ENCODE measurements around the gene HAUS5. TPM values are rescaled to one million over a fixed set of nuclear protein-coding genes. Genes with fewer than 3 reads are reported as not detected.
A peak's percentile ranks its signal among the peaks of the same experiment; 100 is the strongest.
"Not testable (repeated sequence)": the region's sequence is repeated elsewhere in the genome, so short reads cannot be mapped to it uniquely, and the experiment has no call there.

The HAUS5 gene
- total RNA-seq, 2 donors from 2014 or later, result 32.4 to 33.7 TPM

DNA sequence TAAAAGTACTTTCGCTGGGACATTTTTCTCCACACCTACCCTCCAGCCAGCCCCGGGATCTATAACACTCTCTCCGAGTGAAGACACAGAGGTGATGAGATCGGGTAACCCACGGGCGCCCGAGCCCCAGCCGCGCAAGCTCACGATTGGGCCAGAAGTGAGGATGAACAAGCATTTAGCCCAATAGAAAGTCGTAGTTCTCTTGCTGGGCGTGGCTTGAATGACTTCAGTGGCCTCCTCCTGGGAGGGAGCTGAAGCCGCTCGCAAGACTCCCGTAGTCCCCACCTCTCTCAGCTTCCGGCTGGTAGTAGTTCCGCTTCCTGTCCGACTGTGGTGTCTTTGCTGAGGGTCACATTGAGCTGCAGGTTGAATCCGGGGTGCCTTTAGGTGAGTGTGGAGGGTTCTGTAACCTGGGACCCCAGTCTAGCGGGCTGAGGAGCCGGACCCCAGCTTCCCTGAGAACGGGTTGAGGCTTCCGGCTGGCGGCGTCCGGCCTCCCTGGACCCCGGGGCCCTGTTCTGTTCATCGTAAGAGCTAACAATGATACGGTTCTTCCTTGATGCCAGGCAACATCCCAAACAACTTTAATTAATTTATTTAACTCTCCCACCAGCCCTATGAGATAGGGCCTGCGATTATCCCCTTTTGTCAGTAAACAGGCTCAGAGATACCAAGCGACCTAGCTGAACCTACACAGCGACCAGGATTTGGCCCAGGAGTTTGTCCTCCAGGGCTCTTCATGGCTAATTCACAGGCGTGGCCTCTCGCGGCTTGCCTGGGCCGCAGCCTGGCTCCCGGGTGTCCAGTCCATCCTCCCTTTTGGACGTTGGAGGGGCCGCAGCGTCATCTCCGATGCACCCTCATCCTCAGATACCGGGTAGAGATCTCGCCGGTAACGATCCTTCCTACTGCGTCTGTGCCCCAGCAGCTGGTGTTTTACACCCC, 35.8 kb downstream of the HAUS5 start, which contains the start of gene COX6B1:
Gene COX6B1, plus strand, starts transcription at position 307 of the 945 bp plus-strand sequence. CDS start 2,921 bp downstream, outside the sequence.
- peak within 1 kb of the TSS; percentile 85 for H3K4me3 ChIP-seq (ENCODE audit: low read length)
- Mint-ChIP-seq H3K27me3 (ENCODE audit: insufficient read depth) (peaks cover 6% of the 10 kb centered on the region), H3K4me1 (peaks cover 11% of the 10 kb centered on the region), H3K9me3 (no peaks in the 10 kb centered on the region), H3K36me3 (ENCODE audit: low read depth) (peaks cover 16% of the 10 kb centered on the region), H3K27ac (peak within 1 kb of the TSS; percentile 94), H3K4me3 (peak within 1 kb of the TSS; percentile 96)
- WGBS, 2 experiments (ENCODE audit: insufficient coverage in 1 of 2, insufficient read length in 1 of 2), result 0 to 1% methylated on average over 29 to 46 of the region's 46 CpGs
- H3K9me3 ChIP-seq (ENCODE audit: control insufficient read depth, low read length), result no peaks in the 10 kb centered on the region
- no peaks in the 10 kb centered on the region for H3K4me1 ChIP-seq (ENCODE audit: control insufficient read depth, insufficient read depth, low read length)
- DNase-seq, result peak; percentile 96
- H3K27me3 ChIP-seq (ENCODE audit: control insufficient read depth, insufficient read depth, low read length, poor library complexity, severe bottlenecking), result no peaks in the 10 kb centered on the region
- TF ChIP-seq, protein P1, sequence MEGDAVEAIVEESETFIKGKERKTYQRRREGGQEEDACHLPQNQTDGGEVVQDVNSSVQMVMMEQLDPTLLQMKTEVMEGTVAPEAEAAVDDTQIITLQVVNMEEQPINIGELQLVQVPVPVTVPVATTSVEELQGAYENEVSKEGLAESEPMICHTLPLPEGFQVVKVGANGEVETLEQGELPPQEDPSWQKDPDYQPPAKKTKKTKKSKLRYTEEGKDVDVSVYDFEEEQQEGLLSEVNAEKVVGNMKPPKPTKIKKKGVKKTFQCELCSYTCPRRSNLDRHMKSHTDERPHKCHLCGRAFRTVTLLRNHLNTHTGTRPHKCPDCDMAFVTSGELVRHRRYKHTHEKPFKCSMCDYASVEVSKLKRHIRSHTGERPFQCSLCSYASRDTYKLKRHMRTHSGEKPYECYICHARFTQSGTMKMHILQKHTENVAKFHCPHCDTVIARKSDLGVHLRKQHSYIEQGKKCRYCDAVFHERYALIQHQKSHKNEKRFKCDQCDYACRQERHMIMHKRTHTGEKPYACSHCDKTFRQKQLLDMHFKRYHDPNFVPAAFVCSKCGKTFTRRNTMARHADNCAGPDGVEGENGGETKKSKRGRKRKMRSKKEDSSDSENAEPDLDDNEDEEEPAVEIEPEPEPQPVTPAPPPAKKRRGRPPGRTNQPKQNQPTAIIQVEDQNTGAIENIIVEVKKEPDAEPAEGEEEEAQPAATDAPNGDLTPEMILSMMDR (conservative IDR thresholded peaks at IDR 0.05), result no peak
- H3K36me3 ChIP-seq (ENCODE audit: control insufficient read depth, insufficient read depth, low read length), result peaks cover 19% of the 10 kb centered on the region
- peak within 1 kb of the TSS; percentile 58 for H3K9ac ChIP-seq (ENCODE audit: extremely low read depth, low read length, poor library complexity, severe bottlenecking)
- H3K27ac ChIP-seq (ENCODE audit: low read depth, low read length), result no peak within 1 kb of the TSS

GRCh38 chr19:35650581-35650980, 38.0 kb downstream of the HAUS5 start:
- no peak for DNase-seq
- TF ChIP-seq, protein P1 (conservative IDR thresholded peaks at IDR 0.05), result no peak
- Histone ChIP-seq H3K27me3 (ENCODE audit: control insufficient read depth, insufficient read depth, low read length, poor library complexity, severe bottlenecking) (no peaks in the 10 kb centered on the region), H3K4me3 (ENCODE audit: low read length) (no peak overlapping the region), H3K9ac (ENCODE audit: extremely low read depth, low read length, poor library complexity, severe bottlenecking) (no peak overlapping the region), H3K36me3 (ENCODE audit: control insufficient read depth, insufficient read depth, low read length) (peaks cover 34% of the 10 kb centered on the region), H3K9me3 (ENCODE audit: control insufficient read depth, low read length) (no peaks in the 10 kb centered on the region), H3K27ac (ENCODE audit: low read depth, low read length) (no peak overlapping the region), H3K4me1 (ENCODE audit: control insufficient read depth, insufficient read depth, low read length) (no peaks in the 10 kb centered on the region)
- H3K27ac Mint-ChIP-seq, result peak overlapping the region; percentile 55
- peak overlapping the region; percentile 96 for H3K4me3 Mint-ChIP-seq
- H3K9me3 Mint-ChIP-seq, result no peaks in the 10 kb centered on the region
- WGBS, 2 experiments (ENCODE audit: insufficient coverage in 1 of 2, insufficient read length in 1 of 2), result 92 to 96% methylated on average over 9 of the region's 9 CpGs
- H3K36me3 Mint-ChIP-seq (ENCODE audit: low read depth), result peaks cover 33% of the 10 kb centered on the region
- H3K4me1 Mint-ChIP-seq, result peaks cover 6% of the 10 kb centered on the region
- peaks cover 6% of the 10 kb centered on the region for H3K27me3 Mint-ChIP-seq (ENCODE audit: insufficient read depth)

- not testable (repeated sequence) for DNase-seq; H3K9me3 ChIP-seq (ENCODE audit: control insufficient read depth, low read length); H3K27ac ChIP-seq (ENCODE audit: low read depth, low read length); H3K4me3 Mint-ChIP-seq; H3K27me3 Mint-ChIP-seq (ENCODE audit: insufficient read depth); H3K9ac ChIP-seq (ENCODE audit: extremely low read depth, low read length, poor library complexity, severe bottlenecking); H3K4me1 ChIP-seq (ENCODE audit: control insufficient read depth, insufficient read depth, low read length); H3K9me3 Mint-ChIP-seq; H3K27me3 ChIP-seq (ENCODE audit: control insufficient read depth, insufficient read depth, low read length, poor library complexity, severe bottlenecking); H3K4me3 ChIP-seq (ENCODE audit: low read length); H3K4me1 Mint-ChIP-seq; H3K27ac Mint-ChIP-seq
- whole genome bisulfite sequencing, 2 experiments (ENCODE audit: insufficient coverage in 1 of 2, insufficient read length in 1 of 2), result 97 to 98% methylated on average over 6 of the region's 6 CpGs
- peaks cover 61% of the 10 kb centered on the region for H3K36me3 ChIP-seq (ENCODE audit: control insufficient read depth, insufficient read depth, low read length)
- H3K36me3 Mint-ChIP-seq (ENCODE audit: low read depth), result peaks cover 66% of the 10 kb centered on the region
Measured at GRCh38 chr19:35654828-35655227, 42.3 kb downstream of the HAUS5 start.

All from endodermal cell (in vitro differentiated cells).